ENCODE results near the gene MAN1C1.

DNA sequence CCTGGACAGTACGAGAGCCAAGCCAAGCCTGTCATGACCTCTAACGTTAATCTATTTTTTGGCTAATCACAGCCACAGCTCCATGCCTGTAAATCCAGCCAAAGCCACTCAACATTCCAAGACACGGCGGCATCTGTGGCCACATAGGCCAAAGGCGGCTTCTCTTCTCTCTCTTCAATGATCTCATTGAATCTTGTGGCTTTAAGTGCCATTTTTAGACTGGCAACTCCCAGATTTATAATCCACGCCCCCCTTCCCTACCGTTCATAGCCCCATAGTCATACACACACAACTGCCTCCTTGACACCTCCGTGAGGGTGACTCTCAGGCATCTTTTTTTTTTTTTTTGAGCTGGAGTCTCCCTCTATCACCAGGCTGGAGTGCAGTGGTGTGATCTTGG lies 177.7 kb downstream of the MAN1C1 start:
- TF ChIP-seq, protein P1, sequence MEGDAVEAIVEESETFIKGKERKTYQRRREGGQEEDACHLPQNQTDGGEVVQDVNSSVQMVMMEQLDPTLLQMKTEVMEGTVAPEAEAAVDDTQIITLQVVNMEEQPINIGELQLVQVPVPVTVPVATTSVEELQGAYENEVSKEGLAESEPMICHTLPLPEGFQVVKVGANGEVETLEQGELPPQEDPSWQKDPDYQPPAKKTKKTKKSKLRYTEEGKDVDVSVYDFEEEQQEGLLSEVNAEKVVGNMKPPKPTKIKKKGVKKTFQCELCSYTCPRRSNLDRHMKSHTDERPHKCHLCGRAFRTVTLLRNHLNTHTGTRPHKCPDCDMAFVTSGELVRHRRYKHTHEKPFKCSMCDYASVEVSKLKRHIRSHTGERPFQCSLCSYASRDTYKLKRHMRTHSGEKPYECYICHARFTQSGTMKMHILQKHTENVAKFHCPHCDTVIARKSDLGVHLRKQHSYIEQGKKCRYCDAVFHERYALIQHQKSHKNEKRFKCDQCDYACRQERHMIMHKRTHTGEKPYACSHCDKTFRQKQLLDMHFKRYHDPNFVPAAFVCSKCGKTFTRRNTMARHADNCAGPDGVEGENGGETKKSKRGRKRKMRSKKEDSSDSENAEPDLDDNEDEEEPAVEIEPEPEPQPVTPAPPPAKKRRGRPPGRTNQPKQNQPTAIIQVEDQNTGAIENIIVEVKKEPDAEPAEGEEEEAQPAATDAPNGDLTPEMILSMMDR (IDR thresholded peaks at IDR 0.05; ENCODE audit: extremely low read depth in 1 of 2, insufficient read depth in 1 of 2, low read depth in 1 of 2, low read length in 2 of 2): no peak
- TF ChIP-seq EZH2 (IDR thresholded peaks at IDR 0.05; ENCODE audit: borderline replicate concordance, low read depth, low read length, severe bottlenecking) (no peak), POLR2AphosphoS5 (IDR thresholded peaks at IDR 0.05; ENCODE audit: insufficient read depth, low read depth, low read length) (no peak)

Data from endothelial cell of umbilical vein (primary cell).